Measurements from ENCODE around the gene SYT15.

- TF ChIP-seq CTCF (IDR thresholded peaks at IDR 0.05) (no peak), POLR2A (IDR thresholded peaks at IDR 0.05) (no peak)
These were observed 44.0 kb upstream of the SYT15 start for GRCh38 chr10:46534828-46535524.

All from tibial nerve (tissue), 3 donors.